PC-3 (cell line): Measurements from ENCODE around the gene TARS1. TPM values are rescaled to one million over a fixed set of nuclear protein-coding genes. Genes with fewer than 3 reads are reported as not detected.

Source experiments
- ATAC-seq: fragments of 200-7000 bp; cut with Tn5 transposase; 2 replicates; pipeline ENCODE4 v1.9.1; 2020; ENCODE audit warnings: mild to moderate bottlenecking, moderate library complexity
- BruUV-seq: library from RNA; stranded (reverse); fragments of 400-500 nt; replicated peaks from 2 replicates; lab custom pipeline; 2021; lab: Mats Ljungman, UMichigan
- CTCF ChIA-PET: fragments of 300-600 bp; sonication (Branson Sonifier 250); formaldehyde crosslinking; loops from one replicate; lab custom pipeline; 2022; ENCODE audit warnings: antibody characterized with exemption; lab: Charles Lee
- POLR2A ChIA-PET: fragments of 300-600 bp; sonication (Branson Sonifier 250); formaldehyde crosslinking; loops from one replicate; lab custom pipeline; 2022; ENCODE audit warnings: antibody characterized with exemption; ENCODE audit not compliant: unreplicated experiment; lab: Charles Lee
- DNase-seq: peaks from one replicate; pipeline ENCODE4 v3.0.0-alpha.2; 2015
- H2AFZ ChIP-seq: fragments of 300-600 bp; sonication (generic); 2 replicates; pipeline ENCODE4 v1.6.0; 2016; ENCODE audit warnings: antibody characterized with exemption, low read length
- H3F3A ChIP-seq: fragments of 300-600 bp; sonication (generic); one replicate; pipeline ENCODE4 v1.6.0; 2017; ENCODE audit warnings: antibody characterized with exemption, low read length, control low read depth, mild to moderate bottlenecking; ENCODE audit not compliant: unreplicated experiment
- H3K27ac ChIP-seq: fragments of 300-600 bp; sonication (generic); 2 replicates; pipeline ENCODE4 v1.5.1; 2016; ENCODE audit warnings: mild to moderate bottlenecking, low read length
- H3K27me3 ChIP-seq: fragments of 300-600 bp; sonication (generic); 2 replicates; pipeline ENCODE4 v1.6.1; 2016; ENCODE audit warnings: low read length, mixed read lengths
- H3K36me3 ChIP-seq: fragments of 300-600 bp; sonication (generic); 2 replicates; pipeline ENCODE4 v1.6.1; 2016; ENCODE audit warnings: low read depth, mixed run types, low read length, mixed read lengths
- H3K4me1 ChIP-seq: fragments of 300-600 bp; sonication (generic); 2 replicates; pipeline ENCODE4 v1.5.1; 2016; ENCODE audit warnings: low read length; ENCODE audit not compliant: insufficient read depth
- H3K4me2 ChIP-seq: fragments of 300-600 bp; sonication (generic); 2 replicates; pipeline ENCODE4 v1.6.0; 2016; ENCODE audit warnings: low read length
- H3K4me3 ChIP-seq: fragments of 300-600 bp; sonication (generic); 2 replicates; pipeline ENCODE4 v1.5.1; 2016; ENCODE audit warnings: mild to moderate bottlenecking, low read length, mixed read lengths
- H3K79me2 ChIP-seq: fragments of 300-600 bp; sonication (generic); 2 replicates; pipeline ENCODE4 v1.6.1; 2017; ENCODE audit warnings: low read length, mixed read lengths
- H3K9ac ChIP-seq: fragments of 300-600 bp; sonication (generic); 2 replicates; pipeline ENCODE4 v1.6.0; 2016; ENCODE audit warnings: mild to moderate bottlenecking, low read length
- H3K9me2 ChIP-seq: fragments of 300-600 bp; sonication (generic); replicated peaks from 2 replicates; pipeline ENCODE4 v1.6.1; 2016; ENCODE audit warnings: mixed run types, low read length, mixed read lengths
- H3K9me3 ChIP-seq: fragments of 300-600 bp; sonication (generic); 2 replicates; pipeline ENCODE4 v1.6.1; 2016; ENCODE audit warnings: low read length, mixed read lengths
- H4K20me1 ChIP-seq: fragments of 300-600 bp; sonication (generic); 2 replicates; pipeline ENCODE4 v1.6.1; 2016; ENCODE audit warnings: low read length, mixed read lengths
- CTCF ChIP-seq: fragments of 300-600 bp; sonication (generic); conservative IDR thresholded peaks from 2 replicates; pipeline ENCODE4 v1.5.1; 2017; ENCODE audit warnings: antibody characterized with exemption, low read depth, mild to moderate bottlenecking, low read length
- EZH2 ChIP-seq: fragments of 300-600 bp; sonication (generic); IDR thresholded peaks from one replicate; pipeline ENCODE4 v1.6.1; 2017; ENCODE audit warnings: antibody characterized with exemption, mild to moderate bottlenecking, low read length; ENCODE audit not compliant: unreplicated experiment
- EZH2phosphoT487 ChIP-seq: fragments of 300-600 bp; sonication (generic); IDR thresholded peaks from 2 replicates; pipeline ENCODE4 v1.6.1; 2018; ENCODE audit warnings: mild to moderate bottlenecking, antibody characterized with exemption, low read length, borderline replicate concordance
- intact Hi-C: fragments of 100-400 bp; cut with micrococcal nuclease; formaldehyde crosslinking; loops from 2 replicates; pipeline ENCODE4 v1.9.0; 2023
- total RNA-seq: library from RNA; depleted of rRNA; stranded (reverse); fragments of >200 nt; gene quantifications from 2 replicates; pipeline ENCODE4 v1.2.3, GENCODE V29; 2014

Gene TARS1
- total RNA-seq, 1 experiment from 2014 or later: 221 TPM

GRCh38 chr5:33516421-33516820 lies 75.7 kb downstream of the TARS1 start:
- Histone ChIP-seq H3K4me2 (no peak overlapping the region), H3K9me2 (no peaks in the 10 kb centered on the region), H3K79me2 (no peaks in the 10 kb centered on the region), H3K27ac (no peak overlapping the region), H3K4me3 (no peak overlapping the region), H3K9me3 (no peaks in the 10 kb centered on the region), H3K27me3 (no peaks in the 10 kb centered on the region), H4K20me1 (no peaks in the 10 kb centered on the region), H3K36me3 (no peaks in the 10 kb centered on the region), H3K4me1 (no peaks in the 10 kb centered on the region), H3F3A (no peaks in the 10 kb centered on the region), H3K9ac (no peak overlapping the region), H2AFZ (no peak overlapping the region)
- CTCF ChIA-PET: no interaction called here
- DNase-seq (no peak), ATAC-seq (no peak)
- TF ChIP-seq CTCF (no peak), EZH2 (no peak), EZH2phosphoT487 (no peak)
- POLR2A ChIA-PET: no interaction called here
- intact Hi-C loops: no loop called here
- BruUV-seq: no TSS peak
